Measurements from ENCODE around the gene SORBS1. TPM values are rescaled to one million over a fixed set of nuclear protein-coding genes. Genes with fewer than 3 reads are reported as not detected.

The SORBS1 gene
- total RNA-seq, 1 donor from 2014 or later = 221 TPM

DNA sequence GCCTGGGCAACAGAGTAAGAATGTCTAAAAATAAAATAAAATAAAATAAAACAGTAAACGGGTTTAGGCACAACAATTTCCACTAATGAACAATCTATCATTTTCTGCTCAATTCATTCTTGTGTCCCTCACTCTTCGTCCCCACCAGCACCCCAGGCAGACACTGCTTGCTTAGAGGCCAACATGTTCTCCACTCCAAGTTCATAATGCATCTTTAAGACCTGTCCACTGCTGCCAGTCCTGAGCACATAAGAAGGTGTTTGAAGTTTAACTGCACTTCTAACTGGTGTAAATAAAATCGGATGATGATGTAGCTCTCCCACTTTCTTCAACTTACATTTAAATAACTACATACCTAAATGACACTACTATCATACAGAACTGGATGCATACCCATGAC, 283.6 kb downstream of the SORBS1 start:
- no peak overlapping the region for H3K4me3 Mint-ChIP-seq (ENCODE audit: unreplicated experiment)
- H3K9me3 Mint-ChIP-seq (ENCODE audit: unreplicated experiment) = no peaks in the 10 kb centered on the region
- H3K36me3 Mint-ChIP-seq (ENCODE audit: unreplicated experiment) = no peaks in the 10 kb centered on the region
- peaks cover 3% of the 10 kb centered on the region for H3K4me1 Mint-ChIP-seq (ENCODE audit: low read depth, unreplicated experiment)
- no peak for DNase-seq
- TF ChIP-seq CTCF (IDR thresholded peaks at IDR 0.05; ENCODE audit: partially characterized antibody, unreplicated experiment) = no peak
- peaks cover 3% of the 10 kb centered on the region for H3K27me3 Mint-ChIP-seq (ENCODE audit: unreplicated experiment)
- H3K27ac Mint-ChIP-seq (ENCODE audit: unreplicated experiment) = no peak overlapping the region

DNA sequence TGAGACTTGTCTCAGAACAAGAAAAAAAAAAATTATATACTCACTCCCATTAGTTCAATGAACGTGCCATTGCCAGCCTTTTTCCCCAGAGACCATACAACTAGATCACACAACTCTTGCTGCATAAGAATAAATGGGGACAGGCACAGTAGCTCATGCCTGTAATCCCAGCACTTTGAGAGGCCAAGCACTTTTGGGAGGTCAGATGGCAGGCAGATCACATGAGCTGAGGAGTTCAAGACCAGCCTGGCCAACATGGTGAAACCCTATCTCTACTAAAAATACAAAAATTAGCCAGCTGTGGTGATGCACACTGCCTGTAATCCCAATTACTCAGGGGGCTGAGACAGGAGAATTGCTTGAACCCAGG, 284.0 kb downstream of the SORBS1 start:
- H3K4me1 Mint-ChIP-seq (ENCODE audit: low read depth, unreplicated experiment) = peaks cover 3% of the 10 kb centered on the region
- no peaks in the 10 kb centered on the region for H3K9me3 Mint-ChIP-seq (ENCODE audit: unreplicated experiment)
- H3K36me3 Mint-ChIP-seq (ENCODE audit: unreplicated experiment) = no peaks in the 10 kb centered on the region
- TF ChIP-seq CTCF (IDR thresholded peaks at IDR 0.05; ENCODE audit: partially characterized antibody, unreplicated experiment) = no peak
- H3K27me3 Mint-ChIP-seq (ENCODE audit: unreplicated experiment) = peaks cover 3% of the 10 kb centered on the region
- no peak for DNase-seq
- no peak overlapping the region for H3K4me3 Mint-ChIP-seq (ENCODE audit: unreplicated experiment)
- H3K27ac Mint-ChIP-seq (ENCODE audit: unreplicated experiment) = no peak overlapping the region

- H3K27me3 Mint-ChIP-seq (ENCODE audit: unreplicated experiment) = peaks cover 3% of the 10 kb centered on the region
- TF ChIP-seq CTCF (IDR thresholded peaks at IDR 0.05; ENCODE audit: partially characterized antibody, unreplicated experiment) = no peak
- H3K9me3 Mint-ChIP-seq (ENCODE audit: unreplicated experiment) = no peaks in the 10 kb centered on the region
- no peak overlapping the region for H3K27ac Mint-ChIP-seq (ENCODE audit: unreplicated experiment)
- peaks cover 3% of the 10 kb centered on the region for H3K4me1 Mint-ChIP-seq (ENCODE audit: low read depth, unreplicated experiment)
- DNase-seq = no peak
- H3K4me3 Mint-ChIP-seq (ENCODE audit: unreplicated experiment) = no peak overlapping the region
- H3K36me3 Mint-ChIP-seq (ENCODE audit: unreplicated experiment) = no peaks in the 10 kb centered on the region
Observed at GRCh38 chr10:95276367-95277200, 284.6 kb downstream of the SORBS1 start.

- Mint-ChIP-seq H3K27me3 (ENCODE audit: unreplicated experiment) (peaks cover 3% of the 10 kb centered on the region), H3K36me3 (ENCODE audit: unreplicated experiment) (no peaks in the 10 kb centered on the region), H3K4me3 (ENCODE audit: unreplicated experiment) (no peak overlapping the region), H3K9me3 (ENCODE audit: unreplicated experiment) (no peaks in the 10 kb centered on the region), H3K27ac (ENCODE audit: unreplicated experiment) (no peak overlapping the region), H3K4me1 (ENCODE audit: low read depth, unreplicated experiment) (peaks cover 3% of the 10 kb centered on the region)
- no peak for TF ChIP-seq CTCF (IDR thresholded peaks at IDR 0.05; ENCODE audit: partially characterized antibody, unreplicated experiment)
- no peak for DNase-seq
Observed at GRCh38 chr10:95275726-95276366, 285.3 kb downstream of the SORBS1 start.

Measured in glutamatergic neuron (in vitro differentiated cells).